NCI-H2196 (cell line): ENCODE data around the gene IP6K3.

ENCODE experiments used
- DNase-seq: peaks from one replicate; lab custom pipeline; 2025; ENCODE audit not compliant: unreplicated experiment; lab: John Stamatoyannopoulos, UW

IP6K3 gene

DNA sequence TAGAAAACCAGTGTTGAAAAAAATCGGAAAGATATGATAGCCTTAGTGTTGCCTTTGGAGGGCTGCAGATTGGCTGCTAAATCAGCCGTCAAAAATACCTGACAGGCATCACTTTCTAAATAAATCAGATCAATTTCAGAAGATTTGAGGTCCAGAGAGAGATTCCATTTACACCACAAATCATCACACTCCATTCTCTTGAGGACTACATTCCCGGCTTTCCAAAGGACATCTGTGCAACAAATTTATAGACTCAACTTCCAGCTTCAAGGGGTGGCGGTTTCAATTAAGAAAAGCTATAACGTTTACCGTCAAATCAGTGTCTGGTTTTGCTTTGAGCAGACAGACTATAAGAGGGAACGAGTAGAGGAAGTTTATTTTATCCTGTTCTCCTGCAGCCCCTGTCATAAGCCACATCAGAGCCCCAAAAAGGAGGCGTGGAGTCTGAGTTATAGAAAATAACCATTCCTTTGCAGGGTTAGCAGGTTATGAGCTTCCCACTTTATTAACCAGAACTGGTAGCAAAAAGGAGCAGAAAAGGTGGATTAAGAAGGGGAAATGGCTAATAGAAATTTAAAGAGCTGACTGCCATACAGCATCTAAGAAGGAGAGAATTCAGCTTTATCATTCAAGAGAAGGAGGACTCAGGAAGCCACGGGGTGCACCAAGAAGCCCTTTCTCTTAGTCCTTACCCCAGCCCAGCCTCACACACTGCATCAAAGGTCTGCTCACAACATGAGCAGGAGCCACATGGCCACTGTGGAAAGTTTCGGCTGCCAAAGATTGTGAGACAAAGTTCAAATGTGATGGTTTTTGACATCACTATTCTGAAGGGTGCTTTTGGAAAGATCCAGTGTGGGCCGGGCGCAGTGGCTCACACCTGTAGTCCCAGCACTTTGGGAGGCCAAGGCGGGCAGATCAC, 22.3 kb downstream of the IP6K3 start:
- DNase-seq: no peak

DNA sequence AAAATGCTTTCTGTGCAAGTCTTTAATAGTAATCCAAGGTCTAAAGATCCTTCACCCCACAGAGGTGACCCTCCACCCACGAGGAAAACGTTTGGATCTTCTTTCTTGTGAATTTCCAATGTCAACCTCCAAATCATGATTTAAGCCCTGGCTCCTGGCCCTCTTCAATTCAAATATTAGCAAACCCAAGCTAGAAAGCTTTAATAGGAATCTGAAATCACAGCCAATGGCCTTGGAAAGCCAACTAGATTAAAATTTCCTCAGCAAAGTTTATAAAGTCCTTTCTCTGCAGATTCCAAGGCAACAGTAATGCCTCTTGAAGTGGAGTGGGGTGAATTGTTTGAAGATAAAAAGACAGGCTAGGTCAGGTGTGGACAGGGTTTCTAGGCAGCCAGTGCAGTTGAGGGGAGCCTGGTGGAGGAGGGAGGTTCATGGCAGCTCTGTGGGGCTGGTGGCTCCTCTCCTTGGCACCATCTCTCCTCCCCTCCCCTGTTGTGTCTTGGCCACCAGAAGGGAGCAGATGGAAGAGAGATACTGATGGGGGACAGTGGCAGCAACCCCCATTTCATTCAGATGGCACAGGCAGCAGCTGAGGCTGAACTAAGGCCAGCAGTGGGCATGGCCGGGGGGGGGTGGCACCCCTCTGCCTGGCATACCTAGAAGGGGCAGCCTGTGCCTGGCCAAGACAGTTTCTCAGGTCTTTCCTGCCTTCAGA, 23.2 kb downstream of the IP6K3 start:
- no peak for DNase-seq

DNA sequence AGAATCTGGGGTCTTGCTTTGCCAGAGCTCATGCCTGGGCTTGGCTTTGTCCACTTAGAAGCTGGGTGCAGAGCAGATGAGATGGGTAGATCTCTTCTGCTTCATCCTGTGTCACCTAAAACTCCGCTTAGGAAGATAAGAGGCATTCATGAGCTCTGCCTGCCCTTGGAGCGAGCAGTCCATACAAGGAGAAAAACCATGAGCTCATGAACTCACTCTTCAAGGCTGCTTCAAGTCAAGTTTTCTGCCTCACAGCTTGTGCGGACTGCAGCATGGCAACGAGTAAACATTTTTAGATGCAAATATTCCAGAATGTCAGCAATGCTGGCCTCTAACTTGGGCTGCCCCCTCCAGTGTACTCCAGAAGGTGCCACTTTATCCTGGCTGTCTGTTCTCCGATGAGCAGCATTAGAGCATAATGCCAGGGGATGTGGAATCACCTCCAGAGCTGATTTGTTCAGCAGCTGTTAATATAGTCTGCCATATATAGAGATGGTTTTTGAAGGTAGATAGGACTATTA, 24.5 kb downstream of the IP6K3 start:
- DNase-seq: no peak

DNA sequence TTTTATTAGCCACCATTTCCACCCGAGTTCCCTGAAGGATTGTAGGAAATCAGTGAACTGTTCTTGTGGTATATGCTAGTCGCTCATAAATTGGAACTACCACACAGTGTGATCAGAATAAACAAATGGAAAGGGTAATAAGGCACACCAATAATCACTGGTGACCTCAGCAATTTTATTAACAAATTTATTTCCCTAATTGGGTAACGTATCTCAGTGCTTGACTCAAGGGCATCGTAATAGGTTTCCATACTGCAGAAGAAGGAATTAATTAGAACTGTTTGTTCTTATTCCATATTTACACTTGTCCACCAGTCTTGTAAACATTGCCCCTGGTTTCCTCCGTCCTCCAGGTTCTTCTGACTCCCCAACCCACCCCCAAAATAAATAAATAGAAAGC, 25.2 kb downstream of the IP6K3 start:
- no peak for DNase-seq

DNA sequence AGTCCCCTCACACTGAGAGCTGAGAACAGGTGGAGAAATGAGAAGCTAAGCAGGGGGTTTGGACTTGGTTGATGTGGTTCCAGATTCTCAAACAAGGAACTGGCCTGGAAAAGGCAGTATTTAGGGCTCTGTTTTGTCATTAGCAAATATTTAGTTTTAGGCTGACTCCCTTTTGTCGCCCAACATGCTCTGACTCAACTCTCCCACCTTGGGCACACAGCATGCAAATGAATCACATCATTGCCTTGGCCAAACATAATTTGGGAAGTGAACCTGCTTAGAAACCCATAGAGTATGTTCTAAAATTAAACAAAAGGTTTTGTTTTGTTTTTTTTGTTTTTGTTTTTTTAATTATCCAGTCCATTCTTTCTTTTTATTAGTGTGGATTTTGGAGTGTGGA, 25.7 kb downstream of the IP6K3 start:
- DNase-seq: no peak

DNA sequence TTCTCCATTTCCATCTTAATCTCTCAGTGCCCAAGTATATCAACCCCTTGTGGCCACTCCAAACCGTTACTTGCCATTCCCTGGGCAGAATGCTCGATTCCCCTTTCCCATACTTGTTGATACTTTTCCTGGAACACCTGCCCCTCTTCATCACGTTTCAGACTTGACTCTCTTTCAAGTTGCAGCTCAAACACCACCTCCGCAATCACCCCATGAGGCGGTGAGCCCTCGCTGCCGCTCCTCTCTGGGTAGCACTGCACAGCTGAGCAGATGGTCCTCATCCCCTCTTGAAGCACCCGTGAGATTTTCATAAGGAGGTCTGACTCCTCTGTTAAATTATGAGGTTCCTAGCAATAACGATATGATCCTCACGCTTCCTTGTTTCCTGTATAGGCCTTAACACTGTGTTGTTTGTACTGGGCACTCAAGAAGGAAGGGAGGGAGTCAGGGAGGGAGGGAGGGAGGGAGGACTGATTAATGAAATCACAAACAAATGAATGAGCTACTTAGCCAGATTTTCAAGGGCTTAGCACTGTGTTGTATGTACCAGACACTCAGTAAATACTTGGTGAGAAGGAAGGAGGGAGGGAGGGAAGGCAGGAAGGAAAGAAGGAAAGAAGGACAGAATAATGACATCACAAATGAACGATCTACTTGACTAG, 27.2 kb downstream of the IP6K3 start:
- peak; percentile 80 for DNase-seq

DNA sequence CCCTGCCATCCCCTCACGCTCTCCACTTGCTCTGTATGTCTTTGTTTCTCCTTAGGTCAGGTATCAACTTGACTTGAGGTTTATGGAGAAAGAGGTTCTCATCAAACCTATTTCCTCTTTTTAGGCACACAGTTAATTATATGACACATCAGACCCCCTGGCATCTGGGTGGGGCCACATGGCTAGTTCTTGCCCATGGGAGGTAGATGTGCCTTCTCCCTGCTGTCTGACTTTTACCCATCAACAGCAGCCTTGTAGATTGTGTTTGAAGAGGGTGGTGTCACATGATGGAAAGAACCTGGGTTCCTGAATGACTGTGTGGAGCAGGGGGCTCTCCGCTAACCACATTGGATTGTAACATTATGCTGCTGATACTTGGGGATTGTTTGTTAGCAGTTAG, 28.0 kb downstream of the IP6K3 start:
- no peak for DNase-seq

DNA sequence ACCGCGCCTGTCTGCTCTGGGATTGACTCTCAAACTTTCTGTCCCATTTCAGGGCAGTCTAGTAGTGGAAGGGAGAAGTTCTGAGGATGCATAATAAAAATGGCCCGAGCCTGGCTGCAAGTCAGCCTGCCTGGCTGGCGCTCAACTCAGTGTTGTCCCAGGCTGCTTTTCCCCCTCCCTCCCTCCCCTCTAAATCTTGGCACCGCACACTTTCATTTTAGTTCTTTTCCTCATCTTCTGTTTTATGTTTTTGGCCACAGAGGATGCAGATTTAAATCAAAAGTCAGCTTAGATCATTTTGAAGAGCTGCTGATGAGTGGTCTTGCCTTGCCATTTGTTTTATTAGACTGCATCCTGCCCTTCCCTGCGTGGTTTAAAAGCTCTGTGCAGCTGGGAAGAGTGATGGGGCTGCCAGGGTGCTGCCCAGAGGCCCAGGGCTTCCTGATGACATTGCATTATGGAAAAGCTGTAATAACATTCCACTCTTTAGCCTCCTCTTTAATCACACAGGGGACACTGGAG, 28.7 kb downstream of the IP6K3 start:
- DNase-seq: peak; percentile 28

DNA sequence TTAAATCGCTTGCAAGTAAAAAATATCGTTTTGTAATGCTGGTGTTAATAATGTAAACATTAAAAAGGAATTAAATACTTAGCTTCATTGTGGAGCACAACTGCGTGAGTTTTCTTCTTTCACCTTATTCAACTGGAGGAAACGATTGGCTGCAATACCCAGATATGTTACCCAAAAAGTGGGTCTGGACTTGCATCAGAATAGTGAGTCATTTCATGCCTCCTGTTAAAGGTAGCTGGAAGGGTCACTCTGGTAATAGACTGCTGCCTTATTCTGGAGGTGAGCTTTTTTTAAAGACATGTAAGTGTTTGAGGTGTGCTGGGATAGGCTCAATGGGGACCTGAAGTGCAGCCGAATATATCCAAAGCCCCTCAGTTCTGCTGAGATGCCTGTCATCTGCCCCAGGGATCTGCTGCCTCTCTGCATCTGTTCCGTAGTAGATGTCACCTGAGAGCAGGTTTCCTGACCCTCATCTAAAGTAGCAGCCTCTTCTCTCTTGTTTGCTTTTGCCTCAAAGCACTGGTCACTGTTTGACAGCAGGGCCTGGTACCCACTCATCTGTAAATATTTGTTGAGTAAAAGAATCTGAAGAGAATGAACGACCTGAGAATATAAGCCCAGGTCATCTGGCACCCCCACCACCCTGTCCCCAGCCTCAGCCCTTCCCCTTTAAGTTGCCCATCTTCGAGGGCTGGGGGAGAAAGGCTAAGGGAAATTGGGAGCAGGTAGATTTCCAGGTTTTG, 29.6 kb downstream of the IP6K3 start:
- DNase-seq: peak; percentile 41

DNA sequence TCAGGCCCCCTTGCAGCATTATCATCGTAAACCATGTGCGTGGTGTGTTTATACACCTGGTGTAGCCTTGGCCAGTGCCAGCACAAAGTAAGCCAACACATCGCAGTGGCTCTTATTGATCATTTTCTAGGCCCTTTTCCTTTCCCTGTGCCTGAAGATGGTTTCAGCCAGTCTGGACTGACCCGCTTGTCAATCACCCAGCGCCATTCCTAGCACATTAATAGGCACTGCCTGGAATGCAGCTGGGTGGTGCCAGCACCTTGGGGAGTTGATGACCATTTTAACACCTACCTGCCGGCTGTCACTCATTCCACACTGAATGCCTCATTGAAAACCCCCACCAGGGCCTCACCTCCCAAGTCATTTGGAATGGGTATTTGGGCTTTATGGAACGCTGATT, 30.3 kb downstream of the IP6K3 start:
- DNase-seq: peak; percentile 80

DNA sequence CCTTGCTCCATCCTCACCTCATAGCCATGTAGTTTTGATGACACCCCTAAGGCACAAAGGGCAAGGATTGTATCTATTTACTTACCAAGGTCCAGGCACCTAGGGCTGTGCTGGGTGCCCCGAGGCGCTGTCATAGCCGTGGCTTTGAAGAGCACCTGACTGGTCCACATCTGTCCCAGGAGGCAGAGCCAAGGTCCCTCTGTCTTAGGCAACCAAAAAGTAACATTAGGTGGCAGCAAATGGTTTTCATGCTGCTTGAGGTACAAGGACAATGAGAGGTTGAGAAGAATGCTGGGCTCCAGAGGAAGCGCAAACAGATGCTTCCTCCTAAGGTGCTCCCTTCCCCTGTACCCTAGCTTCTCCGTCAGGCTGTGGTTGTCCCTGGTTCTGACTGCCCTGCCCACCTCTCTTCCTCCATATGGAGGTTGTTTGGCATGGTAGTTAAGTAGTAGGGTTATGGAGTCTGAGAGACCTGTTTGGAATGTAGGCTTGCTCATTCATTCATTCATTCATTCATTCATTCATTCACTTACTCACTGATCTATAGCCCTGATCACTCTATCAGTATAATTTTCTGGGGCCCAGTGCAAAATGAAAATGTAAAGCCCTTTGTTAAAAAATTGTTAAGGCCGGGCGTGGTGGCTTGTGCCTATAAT, 32.2 kb downstream of the IP6K3 start:
- peak; percentile 35 for DNase-seq

DNA sequence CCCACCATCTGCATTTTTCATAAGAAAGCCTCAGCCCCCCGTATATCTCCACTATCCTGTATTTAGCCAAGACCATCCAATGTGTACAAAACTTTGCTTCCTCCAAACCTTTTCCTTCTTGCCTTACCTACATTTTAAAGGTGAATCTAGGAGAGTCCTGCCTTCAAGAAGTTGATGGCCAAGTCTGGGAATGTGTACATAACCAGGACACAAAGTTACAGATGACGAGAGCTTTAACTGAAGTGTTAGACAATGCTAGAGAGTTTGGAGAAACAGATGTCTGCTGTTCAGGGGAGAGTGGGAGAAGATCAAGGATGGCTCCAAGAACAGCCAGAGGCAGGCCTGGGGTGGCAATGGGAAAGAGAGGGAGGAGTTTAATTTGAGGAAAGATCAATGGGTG, 32.9 kb downstream of the IP6K3 start:
- no peak for DNase-seq

DNA sequence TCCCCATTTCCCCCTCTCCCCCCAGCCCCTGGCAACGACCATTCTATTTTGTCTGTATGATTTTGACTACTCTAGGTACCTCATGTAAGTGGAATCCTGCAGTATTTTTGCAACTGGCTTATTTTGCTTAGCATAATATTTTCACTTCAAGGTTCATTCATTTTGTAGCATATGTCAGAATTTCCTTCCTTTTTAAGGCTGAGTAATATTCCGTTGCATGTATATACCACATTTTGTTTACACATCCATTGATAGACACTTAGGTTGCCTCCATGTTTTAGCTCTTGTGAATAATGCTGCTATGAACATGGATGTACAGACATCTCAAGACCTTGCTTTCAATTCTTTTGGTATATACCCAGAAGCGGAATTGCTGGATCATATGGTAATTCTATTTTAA, 33.8 kb downstream of the IP6K3 start:
- no peak for DNase-seq

DNA sequence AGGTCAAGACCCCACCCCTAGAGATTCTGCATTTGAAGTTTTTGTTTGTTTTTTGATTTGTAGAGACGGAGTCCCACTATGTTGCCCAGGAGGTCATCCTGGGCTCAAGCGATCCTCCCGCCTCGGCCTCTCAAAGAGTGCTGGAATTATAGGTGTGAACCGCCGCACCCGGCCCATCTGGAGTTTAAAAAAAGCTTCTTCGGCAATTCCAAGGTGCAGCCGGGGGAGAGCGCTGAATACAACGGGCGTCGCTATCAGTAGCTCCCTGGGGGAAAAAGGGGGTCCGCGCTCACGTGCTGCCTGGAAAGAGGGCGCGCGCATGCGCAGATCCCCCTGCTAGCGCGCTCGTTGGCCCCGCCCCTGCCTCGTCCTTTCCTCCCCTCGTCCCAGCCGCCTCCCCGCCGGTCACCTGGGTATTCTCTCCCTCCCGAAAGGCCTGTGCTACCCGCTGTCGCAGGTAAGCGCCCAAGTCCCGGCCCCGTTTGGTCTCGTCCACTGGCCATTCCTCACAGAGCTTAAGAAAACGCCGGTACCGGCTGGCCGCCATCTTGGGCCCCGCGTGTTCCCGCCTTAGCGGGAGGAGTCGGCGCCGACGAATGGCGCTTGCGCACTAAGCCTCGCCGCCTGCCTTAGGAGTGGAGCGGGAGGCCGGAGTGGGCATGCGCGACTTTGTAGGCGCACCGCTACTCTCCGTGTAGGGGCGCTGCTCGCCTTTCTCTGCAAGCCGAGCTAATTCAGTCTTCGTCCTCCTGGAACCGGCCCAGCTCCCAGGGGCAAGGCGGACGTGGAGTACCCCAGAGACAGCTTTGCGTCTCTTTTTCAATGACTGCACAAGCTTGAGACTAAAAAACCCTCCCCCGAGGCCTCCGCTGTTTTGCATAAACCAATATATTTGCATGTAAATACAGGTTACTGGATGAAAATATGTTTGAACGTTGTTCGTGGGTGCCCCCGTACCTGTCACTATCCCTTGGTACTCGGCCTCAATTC, 35.3 kb downstream of the IP6K3 start, which contains the start of gene UQCC2:
UQCC2 (minus strand) TSS at position 561 of the 990 bp plus-strand sequence; CDS start at position 547, 14 bp downstream.
- peak; percentile 98 for DNase-seq

DNA sequence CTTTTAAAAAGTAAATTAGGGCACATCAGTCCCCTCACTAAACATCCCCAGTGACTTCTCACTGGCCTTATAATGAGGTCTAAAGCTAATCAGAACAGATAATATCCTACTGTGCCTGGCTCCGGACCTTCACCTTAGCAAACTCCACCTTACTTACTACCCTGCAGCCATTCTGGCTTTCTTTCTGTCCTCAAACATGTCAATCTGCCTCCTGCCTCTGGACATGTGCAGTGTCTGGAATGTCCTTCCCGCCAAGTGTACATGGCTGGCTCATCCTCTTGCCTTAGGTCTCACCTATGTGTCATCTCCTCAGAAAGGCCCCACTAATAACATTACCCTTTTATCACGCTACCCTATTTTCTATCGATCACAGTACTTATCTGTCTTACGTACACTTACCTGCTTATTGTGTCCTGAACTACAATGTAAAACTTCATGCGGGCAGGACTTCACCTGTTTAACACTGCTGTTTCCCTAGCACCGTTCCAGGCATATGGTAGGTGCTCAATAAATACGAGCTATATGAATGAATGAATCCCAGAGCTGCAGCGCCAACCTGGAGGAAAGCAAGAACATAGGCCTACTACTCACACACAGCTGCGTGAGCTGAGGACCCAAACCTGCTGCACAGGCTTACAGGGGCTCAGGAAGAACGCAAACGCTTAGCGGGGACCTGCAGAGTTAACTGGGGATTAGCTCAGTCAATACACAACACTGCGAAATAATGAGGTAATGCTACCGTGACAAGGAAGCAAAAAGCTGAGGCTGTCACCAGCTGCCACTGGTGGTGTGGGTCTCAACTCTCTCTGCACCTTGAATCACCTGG, 36.2 kb downstream of the IP6K3 start:
- no peak for DNase-seq

DNA sequence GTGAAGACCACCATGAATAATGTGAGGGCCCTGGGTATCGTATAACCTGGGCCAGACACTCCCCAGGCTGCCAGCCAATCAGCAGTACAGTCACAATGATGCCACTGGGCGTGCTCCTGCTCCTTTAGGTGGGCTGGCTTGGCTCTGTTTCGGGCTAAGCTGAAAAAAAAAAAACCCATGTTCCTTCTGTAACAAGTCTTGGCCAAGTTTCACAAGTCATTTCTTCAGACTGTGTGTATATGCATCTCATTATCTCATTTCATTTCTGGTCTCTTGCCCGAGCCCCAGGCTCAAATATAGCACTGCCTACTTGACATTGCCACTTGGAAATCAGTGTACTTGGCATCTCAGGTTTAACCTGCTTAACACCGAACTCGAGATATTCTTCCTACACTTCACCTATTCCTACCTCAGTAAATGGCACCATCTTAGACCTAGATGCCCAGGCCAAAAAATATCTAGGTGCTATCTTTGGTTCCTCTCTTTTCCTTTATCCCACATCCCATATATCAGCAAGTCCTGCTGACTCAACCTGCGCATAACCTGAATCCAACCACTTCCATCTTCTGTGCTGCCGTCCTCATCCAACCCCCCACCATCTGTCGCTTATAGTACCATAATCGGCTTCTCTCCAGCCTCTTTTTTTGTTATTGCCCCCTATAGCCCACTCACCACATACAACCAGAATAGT, 37.0 kb downstream of the IP6K3 start:
- no peak for DNase-seq

DNA sequence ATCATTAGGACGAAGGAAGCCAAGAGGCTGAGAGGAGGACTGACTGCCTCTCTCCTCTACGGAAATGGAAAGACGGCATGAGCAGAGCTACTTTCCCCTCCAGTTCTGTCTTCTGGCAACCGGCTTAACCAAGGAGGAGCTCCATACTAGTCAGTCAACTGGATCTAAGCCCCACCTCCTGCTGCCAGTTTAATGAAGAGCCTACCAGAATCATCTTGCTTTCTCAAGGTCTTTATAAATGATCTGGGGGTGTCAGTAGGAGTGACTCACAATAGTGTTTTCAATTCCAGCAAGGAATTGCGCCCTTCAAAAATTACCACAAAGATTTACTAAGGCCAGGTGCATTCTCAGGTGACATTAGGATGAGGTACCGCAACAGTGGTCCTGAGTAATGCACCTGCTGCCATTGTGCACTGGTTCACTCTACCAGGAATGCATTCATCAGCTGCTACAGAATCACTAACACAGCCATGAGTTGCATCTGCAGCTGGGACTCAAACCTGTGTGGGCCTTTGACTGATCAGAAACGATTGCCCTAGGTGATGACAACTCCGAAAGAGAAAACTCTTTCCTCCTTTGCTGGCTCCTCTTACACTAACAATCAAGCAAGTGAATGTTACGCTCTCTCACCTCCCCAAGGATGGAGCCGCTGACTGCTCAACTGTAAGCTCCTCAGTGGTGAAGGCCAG, 38.0 kb downstream of the IP6K3 start:
- no peak for DNase-seq
